Measurements from ENCODE around the gene FHIT. TPM values are rescaled to one million over a fixed set of nuclear protein-coding genes. Genes with fewer than 3 reads are reported as not detected.

Gene FHIT
- total and polyA plus RNA-seq, 10 of the 15 experiments (the other 5 are each of a cell fraction or from before 2014, with no cell fraction given) = 4.2 to 14.9 (median 9.4) TPM

DNA sequence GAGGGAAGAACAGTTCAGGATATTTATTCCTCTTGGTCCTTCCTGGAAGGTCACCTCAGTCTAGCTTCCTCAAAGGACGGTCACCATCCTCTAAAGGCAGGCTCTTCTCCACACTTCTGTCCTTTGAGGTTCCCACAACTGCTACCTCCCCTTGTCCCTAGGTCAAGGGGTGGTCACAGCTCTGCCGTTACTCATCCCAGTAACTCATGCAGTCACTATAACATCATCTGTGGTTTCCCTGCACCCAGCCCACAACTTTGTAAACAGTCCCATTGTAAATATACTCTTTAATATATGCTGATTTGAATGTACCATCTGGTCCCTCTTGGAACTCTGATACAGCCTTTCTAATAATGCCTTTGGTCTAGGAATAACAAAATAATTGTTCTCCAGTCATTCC is 887.4 kb downstream of the FHIT start (continued):
- TF ChIP-seq NFXL1 (IDR thresholded peaks at IDR 0.05; ENCODE audit: borderline replicate concordance) (no peak), POU2F2 (IDR thresholded peaks at IDR 0.05; ENCODE audit: borderline replicate concordance, low read depth, low read length) (no peak), STAT1 (conservative IDR thresholded peaks at IDR 0.05) (no peak), WRNIP1 (IDR thresholded peaks at IDR 0.05; ENCODE audit: borderline replicate concordance, low read depth, low read length) (no peak), POLR2A (IDR thresholded peaks at IDR 0.05; ENCODE audit: low read depth, low read length) (no peak), TCF7 (IDR thresholded peaks at IDR 0.05; ENCODE audit: borderline replicate concordance) (no peak), FOXK2 (IDR thresholded peaks at IDR 0.05) (no peak), SP1 (IDR thresholded peaks at IDR 0.05; ENCODE audit: low read depth, low read length) (no peak), SRF (IDR thresholded peaks at IDR 0.05; ENCODE audit: low read depth in 2 of 2, low read length in 2 of 2) (no peak), TBL1XR1 (IDR thresholded peaks at IDR 0.05; ENCODE audit: low read depth, low read length) (no peak), IKZF2 (IDR thresholded peaks at IDR 0.05) (no peak), CBFB (IDR thresholded peaks at IDR 0.05; ENCODE audit: low read depth) (peak; percentile 78; the same call in 1 of the 2 replicates), BMI1 (IDR thresholded peaks at IDR 0.05; ENCODE audit: borderline replicate concordance) (no peak), STAT3 (IDR thresholded peaks at IDR 0.05; ENCODE audit: low read depth, low read length) (no peak), CBX5 (IDR thresholded peaks at IDR 0.05; ENCODE audit: low read depth) (no peak), EGR1 (IDR thresholded peaks at IDR 0.05; ENCODE audit: borderline replicate concordance in 1 of 2, low read depth in 2 of 2, low read length in 2 of 2) (no peak), EP300 (IDR thresholded peaks at IDR 0.05; ENCODE audit: borderline replicate concordance in 1 of 2, control insufficient read depth in 1 of 2, low read depth in 2 of 2, low read length in 2 of 2) (no peak), NFYA (IDR thresholded peaks at IDR 0.05; ENCODE audit: borderline replicate concordance, low read depth, low read length) (no peak), NBN (IDR thresholded peaks at IDR 0.05) (no peak), CBX3 (IDR thresholded peaks at IDR 0.05; ENCODE audit: borderline replicate concordance, low read depth) (no peak), SIN3A (IDR thresholded peaks at IDR 0.05; ENCODE audit: low read depth, low read length) (no peak), EED (IDR thresholded peaks at IDR 0.05; ENCODE audit: low read depth) (peak; percentile 91), PML (IDR thresholded peaks at IDR 0.05; ENCODE audit: low read length) (no peak; the same call in 1 of the 2 replicates), BRCA1 (IDR thresholded peaks at IDR 0.05; ENCODE audit: low read depth, low read length) (no peak), SMAD1 (IDR thresholded peaks at IDR 0.05; ENCODE audit: low read depth, partially characterized antibody) (no peak), YBX1 (IDR thresholded peaks at IDR 0.05) (no peak), ASH2L (IDR thresholded peaks at IDR 0.05; ENCODE audit: borderline replicate concordance, low read depth) (no peak), SREBF2 (IDR thresholded peaks at IDR 0.05; ENCODE audit: low read length) (no peak), CHD1 (IDR thresholded peaks at IDR 0.05; ENCODE audit: low read depth, low read length) (no peak)
- TF ChIP-seq, protein P1, sequence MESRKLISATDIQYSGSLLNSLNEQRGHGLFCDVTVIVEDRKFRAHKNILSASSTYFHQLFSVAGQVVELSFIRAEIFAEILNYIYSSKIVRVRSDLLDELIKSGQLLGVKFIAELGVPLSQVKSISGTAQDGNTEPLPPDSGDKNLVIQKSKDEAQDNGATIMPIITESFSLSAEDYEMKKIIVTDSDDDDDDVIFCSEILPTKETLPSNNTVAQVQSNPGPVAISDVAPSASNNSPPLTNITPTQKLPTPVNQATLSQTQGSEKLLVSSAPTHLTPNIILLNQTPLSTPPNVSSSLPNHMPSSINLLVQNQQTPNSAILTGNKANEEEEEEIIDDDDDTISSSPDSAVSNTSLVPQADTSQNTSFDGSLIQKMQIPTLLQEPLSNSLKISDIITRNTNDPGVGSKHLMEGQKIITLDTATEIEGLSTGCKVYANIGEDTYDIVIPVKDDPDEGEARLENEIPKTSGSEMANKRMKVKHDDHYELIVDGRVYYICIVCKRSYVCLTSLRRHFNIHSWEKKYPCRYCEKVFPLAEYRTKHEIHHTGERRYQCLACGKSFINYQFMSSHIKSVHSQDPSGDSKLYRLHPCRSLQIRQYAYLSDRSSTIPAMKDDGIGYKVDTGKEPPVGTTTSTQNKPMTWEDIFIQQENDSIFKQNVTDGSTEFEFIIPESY (IDR thresholded peaks at IDR 0.05) = no peak
- TF ChIP-seq, protein P2, sequence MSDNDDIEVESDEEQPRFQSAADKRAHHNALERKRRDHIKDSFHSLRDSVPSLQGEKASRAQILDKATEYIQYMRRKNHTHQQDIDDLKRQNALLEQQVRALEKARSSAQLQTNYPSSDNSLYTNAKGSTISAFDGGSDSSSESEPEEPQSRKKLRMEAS (IDR thresholded peaks at IDR 0.05; ENCODE audit: low read depth, low read length) = no peak
- TF ChIP-seq, protein P3, sequence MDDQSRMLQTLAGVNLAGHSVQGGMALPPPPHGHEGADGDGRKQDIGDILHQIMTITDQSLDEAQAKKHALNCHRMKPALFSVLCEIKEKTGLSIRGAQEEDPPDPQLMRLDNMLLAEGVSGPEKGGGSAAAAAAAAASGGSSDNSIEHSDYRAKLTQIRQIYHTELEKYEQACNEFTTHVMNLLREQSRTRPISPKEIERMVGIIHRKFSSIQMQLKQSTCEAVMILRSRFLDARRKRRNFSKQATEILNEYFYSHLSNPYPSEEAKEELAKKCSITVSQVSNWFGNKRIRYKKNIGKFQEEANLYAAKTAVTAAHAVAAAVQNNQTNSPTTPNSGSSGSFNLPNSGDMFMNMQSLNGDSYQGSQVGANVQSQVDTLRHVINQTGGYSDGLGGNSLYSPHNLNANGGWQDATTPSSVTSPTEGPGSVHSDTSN (IDR thresholded peaks at IDR 0.05; ENCODE audit: insufficient replicate concordance, low read depth, low read length) = no peak
- TF ChIP-seq, protein P4, sequence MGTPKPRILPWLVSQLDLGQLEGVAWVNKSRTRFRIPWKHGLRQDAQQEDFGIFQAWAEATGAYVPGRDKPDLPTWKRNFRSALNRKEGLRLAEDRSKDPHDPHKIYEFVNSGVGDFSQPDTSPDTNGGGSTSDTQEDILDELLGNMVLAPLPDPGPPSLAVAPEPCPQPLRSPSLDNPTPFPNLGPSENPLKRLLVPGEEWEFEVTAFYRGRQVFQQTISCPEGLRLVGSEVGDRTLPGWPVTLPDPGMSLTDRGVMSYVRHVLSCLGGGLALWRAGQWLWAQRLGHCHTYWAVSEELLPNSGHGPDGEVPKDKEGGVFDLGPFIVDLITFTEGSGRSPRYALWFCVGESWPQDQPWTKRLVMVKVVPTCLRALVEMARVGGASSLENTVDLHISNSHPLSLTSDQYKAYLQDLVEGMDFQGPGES (IDR thresholded peaks at IDR 0.05) = no peak
